Measurements from ENCODE around the gene MYH4.

MYH4 gene

DNA sequence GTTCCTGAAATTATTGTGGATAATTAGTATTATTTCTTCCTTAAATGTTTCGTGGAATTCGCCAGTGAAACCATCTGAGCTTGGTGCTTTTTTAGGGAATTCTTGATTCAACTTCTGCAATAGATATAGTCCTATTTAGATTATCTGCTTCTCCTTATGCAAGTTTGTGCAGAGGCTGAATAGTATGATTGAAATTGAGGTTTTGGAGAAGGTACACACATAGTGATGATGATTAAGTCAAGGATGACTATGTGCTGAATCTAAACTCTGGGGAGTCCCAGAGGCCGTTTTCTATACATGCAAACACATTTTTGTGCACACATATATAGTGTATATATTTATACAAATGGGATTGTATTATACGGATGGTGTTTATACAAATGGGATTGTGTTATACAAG is 5.2 kb upstream of the MYH4 start:
- H3K36me3 ChIP-seq (ENCODE audit: control insufficient read depth in 2 of 2, insufficient read depth in 2 of 2, low read length in 2 of 2): no peaks in the 10 kb centered on the region
- no peaks in the 10 kb centered on the region for H3K9me3 ChIP-seq (ENCODE audit: control insufficient read depth in 2 of 2, low read length in 2 of 2)
- no peak overlapping the region for H3K9ac ChIP-seq (ENCODE audit: low read depth in 1 of 2, low read length in 2 of 2)
- no peak overlapping the region for H3K27ac ChIP-seq (ENCODE audit: low read depth in 2 of 2, low read length in 2 of 2)
- H3K4me3 ChIP-seq (ENCODE audit: low read length in 2 of 2): no peak overlapping the region
- H3K27me3 ChIP-seq (ENCODE audit: control insufficient read depth in 2 of 2, insufficient read depth in 2 of 2, low read length in 2 of 2): no peaks in the 10 kb centered on the region
- no peaks in the 10 kb centered on the region for H3K4me1 ChIP-seq (ENCODE audit: control insufficient read depth in 2 of 2, insufficient read depth in 2 of 2, low read length in 2 of 2)

DNA sequence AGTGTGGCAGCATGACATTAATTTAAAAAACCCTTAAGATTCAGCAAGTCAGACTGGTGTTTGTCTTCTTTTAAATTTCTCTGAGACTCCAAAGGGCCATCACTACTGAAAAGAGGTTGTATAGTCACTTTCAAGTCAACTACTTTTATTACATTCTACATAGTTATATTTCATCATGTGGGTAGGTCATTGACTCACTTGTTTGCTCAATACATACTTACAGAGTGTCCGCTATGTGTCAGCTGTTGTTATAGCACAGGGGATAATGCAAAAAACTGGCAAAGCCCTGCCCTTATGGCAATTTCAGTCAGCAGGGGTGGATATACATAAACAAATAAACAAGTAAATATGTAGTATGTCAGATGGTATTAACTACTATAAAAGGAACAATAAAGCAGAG is 2.5 kb upstream of the MYH4 start:
- Histone ChIP-seq H3K27ac (ENCODE audit: low read depth in 2 of 2, low read length in 2 of 2) (no peak overlapping the region), H3K9ac (ENCODE audit: low read depth in 1 of 2, low read length in 2 of 2) (no peak overlapping the region), H3K4me1 (ENCODE audit: control insufficient read depth in 2 of 2, insufficient read depth in 2 of 2, low read length in 2 of 2) (no peaks in the 10 kb centered on the region), H3K36me3 (ENCODE audit: control insufficient read depth in 2 of 2, insufficient read depth in 2 of 2, low read length in 2 of 2) (no peaks in the 10 kb centered on the region), H3K9me3 (ENCODE audit: control insufficient read depth in 2 of 2, low read length in 2 of 2) (no peaks in the 10 kb centered on the region), H3K4me3 (ENCODE audit: low read length in 2 of 2) (no peak overlapping the region), H3K27me3 (ENCODE audit: control insufficient read depth in 2 of 2, insufficient read depth in 2 of 2, low read length in 2 of 2) (no peaks in the 10 kb centered on the region)

DNA sequence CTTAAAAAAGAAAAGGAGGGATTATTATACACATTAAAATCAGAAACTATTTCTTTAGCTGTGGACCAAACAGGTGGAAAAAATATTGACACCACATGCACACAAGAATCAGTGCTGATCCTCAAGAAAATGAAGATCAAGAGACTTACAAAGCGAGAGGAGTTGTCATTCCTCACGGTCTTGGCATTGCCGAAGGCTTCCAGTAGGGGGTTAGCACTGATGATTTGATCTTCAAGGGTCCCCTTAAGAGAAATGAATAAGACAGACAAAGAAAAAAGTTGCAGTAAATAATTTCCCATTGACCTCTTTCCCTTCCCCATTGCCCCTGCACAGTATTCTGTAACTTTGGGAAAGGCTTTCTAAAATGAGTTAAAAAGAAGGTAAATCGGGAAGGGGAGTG is 6.0 kb downstream of the MYH4 start:
- Histone ChIP-seq H3K9me3 (ENCODE audit: control insufficient read depth in 2 of 2, low read length in 2 of 2) (no peaks in the 10 kb centered on the region), H3K4me1 (ENCODE audit: control insufficient read depth in 2 of 2, insufficient read depth in 2 of 2, low read length in 2 of 2) (no peaks in the 10 kb centered on the region), H3K27me3 (ENCODE audit: control insufficient read depth in 2 of 2, insufficient read depth in 2 of 2, low read length in 2 of 2) (no peaks in the 10 kb centered on the region), H3K36me3 (ENCODE audit: control insufficient read depth in 2 of 2, insufficient read depth in 2 of 2, low read length in 2 of 2) (no peaks in the 10 kb centered on the region), H3K4me3 (ENCODE audit: low read length in 2 of 2) (no peak overlapping the region), H3K9ac (ENCODE audit: low read depth in 1 of 2, low read length in 2 of 2) (no peak overlapping the region), H3K27ac (ENCODE audit: low read depth in 2 of 2, low read length in 2 of 2) (no peak overlapping the region)

DNA sequence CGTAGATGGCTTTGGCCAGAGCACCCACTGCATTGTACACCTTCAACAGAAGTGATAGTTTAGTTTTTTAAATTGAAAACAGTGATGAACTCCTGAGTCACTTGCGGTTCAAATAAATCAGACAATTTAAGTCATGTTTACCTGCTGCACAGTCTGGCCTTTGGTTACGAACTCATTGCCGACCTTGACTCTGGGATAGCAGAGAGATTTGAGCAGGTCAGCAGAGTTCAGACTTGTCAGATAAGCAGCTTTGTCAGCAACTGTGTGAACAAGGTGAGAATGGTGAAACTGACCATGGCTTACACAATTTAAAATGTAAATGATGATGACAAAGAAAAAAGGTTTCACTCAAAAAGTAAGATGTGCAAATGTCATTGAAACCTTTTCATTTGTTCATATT is 9.3 kb downstream of the MYH4 start:
- Histone ChIP-seq H3K9me3 (ENCODE audit: control insufficient read depth in 2 of 2, low read length in 2 of 2) (no peaks in the 10 kb centered on the region), H3K27me3 (ENCODE audit: control insufficient read depth in 2 of 2, insufficient read depth in 2 of 2, low read length in 2 of 2) (no peaks in the 10 kb centered on the region), H3K27ac (ENCODE audit: low read depth in 2 of 2, low read length in 2 of 2) (no peak overlapping the region), H3K9ac (ENCODE audit: low read depth in 1 of 2, low read length in 2 of 2) (no peak overlapping the region), H3K4me1 (ENCODE audit: control insufficient read depth in 2 of 2, insufficient read depth in 2 of 2, low read length in 2 of 2) (peaks cover 0 to 2% of the 10 kb centered on the region in 2 donors), H3K4me3 (ENCODE audit: low read length in 2 of 2) (no peak overlapping the region), H3K36me3 (ENCODE audit: control insufficient read depth in 2 of 2, insufficient read depth in 2 of 2, low read length in 2 of 2) (no peaks in the 10 kb centered on the region)

DNA sequence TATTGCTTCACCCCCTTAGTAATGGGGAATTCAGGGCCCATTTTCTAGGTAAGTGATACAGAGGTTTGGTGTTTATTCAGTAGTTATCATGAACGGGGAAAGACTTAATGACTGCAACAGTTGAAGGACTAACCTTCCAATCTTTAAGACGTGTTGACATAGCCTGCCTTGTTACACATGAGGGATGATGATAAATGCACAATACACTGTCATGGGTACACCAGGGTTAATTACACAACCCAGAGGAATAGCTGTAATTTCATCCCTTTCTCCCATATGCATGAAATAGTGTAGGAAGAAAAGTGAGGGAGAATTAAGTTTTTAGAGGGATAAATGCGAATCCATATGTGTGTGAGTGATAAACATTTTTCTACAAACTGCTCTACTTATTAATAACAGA is 10.7 kb downstream of the MYH4 start:
- H3K9me3 ChIP-seq (ENCODE audit: control insufficient read depth in 2 of 2, low read length in 2 of 2): no peaks in the 10 kb centered on the region
- no peak overlapping the region for H3K27ac ChIP-seq (ENCODE audit: low read depth in 2 of 2, low read length in 2 of 2)
- no peak overlapping the region for H3K9ac ChIP-seq (ENCODE audit: low read depth in 1 of 2, low read length in 2 of 2)
- no peaks in the 10 kb centered on the region for H3K36me3 ChIP-seq (ENCODE audit: control insufficient read depth in 2 of 2, insufficient read depth in 2 of 2, low read length in 2 of 2)
- peaks cover 0 to 2% of the 10 kb centered on the region in 2 donors for H3K4me1 ChIP-seq (ENCODE audit: control insufficient read depth in 2 of 2, insufficient read depth in 2 of 2, low read length in 2 of 2)
- no peak overlapping the region for H3K4me3 ChIP-seq (ENCODE audit: low read length in 2 of 2)
- H3K27me3 ChIP-seq (ENCODE audit: control insufficient read depth in 2 of 2, insufficient read depth in 2 of 2, low read length in 2 of 2): no peaks in the 10 kb centered on the region

DNA sequence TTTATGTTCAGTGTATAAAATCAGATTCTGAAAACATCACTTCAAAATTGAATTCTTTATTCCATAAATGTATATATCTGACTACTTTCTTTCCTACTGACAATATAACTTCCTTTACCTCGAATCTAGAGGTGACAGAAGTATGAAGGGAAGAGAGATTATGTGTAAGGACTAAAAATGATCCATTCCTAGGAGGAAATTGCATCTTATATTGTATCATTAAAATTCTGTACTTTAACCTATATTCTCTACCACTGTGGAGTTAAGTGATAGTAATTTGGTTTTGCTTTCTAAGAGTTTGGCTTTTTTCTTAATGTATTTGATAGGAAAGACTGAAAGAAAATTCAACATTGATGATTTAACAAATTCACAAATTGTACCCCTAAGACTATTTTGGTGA is 11.4 kb downstream of the MYH4 start:
- no peak overlapping the region for H3K9ac ChIP-seq (ENCODE audit: low read depth in 1 of 2, low read length in 2 of 2)
- H3K27me3 ChIP-seq (ENCODE audit: control insufficient read depth in 2 of 2, insufficient read depth in 2 of 2, low read length in 2 of 2): no peaks in the 10 kb centered on the region
- no peak overlapping the region for H3K4me3 ChIP-seq (ENCODE audit: low read length in 2 of 2)
- peaks cover 0 to 2% of the 10 kb centered on the region in 2 donors for H3K4me1 ChIP-seq (ENCODE audit: control insufficient read depth in 2 of 2, insufficient read depth in 2 of 2, low read length in 2 of 2)
- H3K9me3 ChIP-seq (ENCODE audit: control insufficient read depth in 2 of 2, low read length in 2 of 2): no peaks in the 10 kb centered on the region
- no peak overlapping the region for H3K27ac ChIP-seq (ENCODE audit: low read depth in 2 of 2, low read length in 2 of 2)
- H3K36me3 ChIP-seq (ENCODE audit: control insufficient read depth in 2 of 2, insufficient read depth in 2 of 2, low read length in 2 of 2): no peaks in the 10 kb centered on the region

DNA sequence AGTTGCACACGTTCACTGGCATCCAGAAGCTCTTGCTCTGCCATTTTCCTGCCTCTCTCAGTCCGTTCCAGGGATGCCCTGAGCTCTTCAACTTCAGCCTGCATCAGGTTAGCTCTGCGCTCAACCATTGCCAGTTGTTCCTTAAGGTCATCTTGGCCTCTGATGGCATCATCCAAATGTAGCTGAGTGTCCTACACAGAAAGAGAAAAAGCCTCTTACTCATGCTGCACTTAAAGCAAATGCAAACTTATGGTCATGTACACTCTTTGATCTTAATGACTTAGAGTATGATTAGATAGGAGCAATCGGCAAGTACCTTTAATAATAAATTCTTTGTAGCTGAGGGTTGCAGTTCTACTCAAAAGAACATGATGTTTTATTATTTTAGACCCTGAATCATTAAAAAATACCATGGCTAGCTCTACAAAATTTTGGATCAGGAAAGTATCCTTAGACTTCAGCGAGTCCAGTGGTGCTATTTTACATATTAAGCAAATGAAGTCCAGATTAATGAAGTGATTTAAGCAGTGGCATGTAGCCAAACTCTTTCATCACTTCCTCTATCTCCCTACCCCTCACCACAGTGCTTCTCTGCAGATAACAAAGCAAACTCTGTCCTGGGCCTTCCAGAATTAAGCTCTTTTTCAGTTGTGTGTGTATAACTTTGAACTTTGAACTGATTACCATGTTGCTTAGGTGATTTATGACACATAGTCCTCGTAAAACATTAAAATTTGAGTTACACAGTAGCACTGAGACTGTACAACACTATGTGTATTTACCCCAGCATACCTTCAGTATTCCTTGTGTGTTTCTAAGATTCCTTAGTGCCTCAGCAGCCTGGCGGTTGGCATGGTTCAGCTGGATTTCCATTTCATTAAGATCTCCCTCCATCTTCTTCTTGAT is 22.1 kb downstream of the MYH4 start:
- H3K4me1 ChIP-seq (ENCODE audit: control insufficient read depth in 2 of 2, insufficient read depth in 2 of 2, low read length in 2 of 2): peaks cover 2 to 10% of the 10 kb centered on the region in 2 donors
- no peaks in the 10 kb centered on the region for H3K27me3 ChIP-seq (ENCODE audit: control insufficient read depth in 2 of 2, insufficient read depth in 2 of 2, low read length in 2 of 2)
- H3K4me3 ChIP-seq (ENCODE audit: low read length in 2 of 2): peak overlapping the region; percentile 36 to 48
- no peaks in the 10 kb centered on the region for H3K9me3 ChIP-seq (ENCODE audit: control insufficient read depth in 2 of 2, low read length in 2 of 2)
- H3K36me3 ChIP-seq (ENCODE audit: control insufficient read depth in 2 of 2, insufficient read depth in 2 of 2, low read length in 2 of 2): no peaks in the 10 kb centered on the region
- H3K9ac ChIP-seq (ENCODE audit: low read depth in 1 of 2, low read length in 2 of 2): no peak overlapping the region
- H3K27ac ChIP-seq (ENCODE audit: low read depth in 2 of 2, low read length in 2 of 2): peak overlapping the region; percentile 30 to 58

DNA sequence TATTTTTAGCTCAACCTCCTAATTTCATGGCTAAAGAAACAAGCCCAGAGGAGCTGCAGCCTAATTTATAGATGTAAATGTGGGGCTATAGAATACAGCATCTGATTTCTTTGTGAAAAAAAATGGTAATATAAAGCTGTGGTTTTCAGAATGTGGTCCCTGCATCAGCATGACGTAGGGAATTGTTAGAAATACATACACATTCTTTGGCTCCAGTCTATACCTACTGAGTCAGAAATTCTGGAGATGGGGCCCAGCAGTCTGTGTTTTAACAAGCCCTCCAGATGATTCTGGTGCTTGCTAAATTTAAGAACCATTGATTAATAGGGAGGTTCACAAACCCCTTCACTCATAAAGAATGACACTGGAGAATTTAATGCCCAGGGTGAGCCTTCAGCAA is 29.5 kb downstream of the MYH4 start:
- Histone ChIP-seq H3K9ac (ENCODE audit: low read depth in 1 of 2, low read length in 2 of 2) (no peak overlapping the region), H3K4me1 (ENCODE audit: control insufficient read depth in 2 of 2, insufficient read depth in 2 of 2, low read length in 2 of 2) (no peaks in the 10 kb centered on the region), H3K27ac (ENCODE audit: low read depth in 2 of 2, low read length in 2 of 2) (no peak overlapping the region), H3K9me3 (ENCODE audit: control insufficient read depth in 2 of 2, low read length in 2 of 2) (no peaks in the 10 kb centered on the region), H3K36me3 (ENCODE audit: control insufficient read depth in 2 of 2, insufficient read depth in 2 of 2, low read length in 2 of 2) (no peaks in the 10 kb centered on the region), H3K4me3 (ENCODE audit: low read length in 2 of 2) (no peak overlapping the region), H3K27me3 (ENCODE audit: control insufficient read depth in 2 of 2, insufficient read depth in 2 of 2, low read length in 2 of 2) (no peaks in the 10 kb centered on the region)

DNA sequence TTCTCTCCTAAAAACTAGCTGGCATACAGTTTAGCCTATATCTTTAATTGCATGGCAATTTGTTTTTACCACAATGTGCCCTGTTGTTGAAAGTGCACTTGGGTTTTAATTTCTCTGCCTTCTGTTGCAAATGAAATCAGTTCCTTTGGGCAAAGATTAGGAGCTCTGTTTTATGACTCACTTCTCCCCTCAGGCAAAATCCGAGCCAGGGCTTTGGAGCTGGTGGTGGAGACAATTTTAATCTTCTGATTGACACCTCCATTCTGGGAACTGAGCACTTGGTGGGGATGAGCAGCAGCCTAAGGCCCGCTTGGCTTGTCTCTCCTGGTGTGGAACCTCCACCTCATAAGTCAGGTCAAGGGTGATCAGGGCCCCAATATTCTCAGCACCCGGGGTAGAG is 34.3 kb downstream of the MYH4 start:
- no peak overlapping the region for H3K27ac ChIP-seq (ENCODE audit: low read depth in 2 of 2, low read length in 2 of 2)
- H3K27me3 ChIP-seq (ENCODE audit: control insufficient read depth in 2 of 2, insufficient read depth in 2 of 2, low read length in 2 of 2): no peaks in the 10 kb centered on the region
- no peaks in the 10 kb centered on the region for H3K36me3 ChIP-seq (ENCODE audit: control insufficient read depth in 2 of 2, insufficient read depth in 2 of 2, low read length in 2 of 2)

DNA sequence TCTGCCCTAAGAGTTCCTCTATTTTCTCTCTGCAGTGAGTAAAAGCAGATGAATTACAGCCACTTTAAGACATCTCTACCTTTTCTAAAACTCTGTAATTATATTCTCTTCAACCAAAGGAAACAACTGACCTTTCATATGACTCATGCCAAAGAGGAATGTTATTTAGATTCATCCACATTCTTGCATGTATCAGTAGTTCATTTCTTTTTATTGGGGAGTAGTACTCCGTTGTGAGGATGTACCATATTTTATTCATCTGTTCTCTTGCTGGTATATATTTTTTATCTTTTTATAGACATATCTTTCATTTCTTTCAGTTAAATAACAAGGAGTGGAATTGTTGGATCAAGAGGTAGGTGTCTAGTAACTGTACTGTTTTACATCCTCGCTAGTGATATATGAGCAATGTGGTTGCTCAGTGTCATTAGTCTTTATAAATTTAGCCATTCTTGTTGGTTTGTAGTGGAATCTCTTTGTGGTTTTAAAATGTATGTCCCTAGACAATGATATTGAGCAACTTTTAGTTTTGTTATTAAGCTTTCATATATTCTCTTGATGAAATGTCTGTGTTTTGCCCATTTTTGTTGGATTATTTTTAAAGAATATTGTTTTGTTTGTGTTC is 39.8 kb downstream of the MYH4 start:
- H3K27ac ChIP-seq (ENCODE audit: low read depth in 2 of 2, low read length in 2 of 2): no peak overlapping the region
- H3K9ac ChIP-seq (ENCODE audit: low read depth in 1 of 2, low read length in 2 of 2): no peak overlapping the region
- no peaks in the 10 kb centered on the region for H3K4me1 ChIP-seq (ENCODE audit: control insufficient read depth in 2 of 2, insufficient read depth in 2 of 2, low read length in 2 of 2)
- H3K36me3 ChIP-seq (ENCODE audit: control insufficient read depth in 2 of 2, insufficient read depth in 2 of 2, low read length in 2 of 2): no peaks in the 10 kb centered on the region
- H3K4me3 ChIP-seq (ENCODE audit: low read length in 2 of 2): no peak overlapping the region
- no peaks in the 10 kb centered on the region for H3K27me3 ChIP-seq (ENCODE audit: control insufficient read depth in 2 of 2, insufficient read depth in 2 of 2, low read length in 2 of 2)
- no peaks in the 10 kb centered on the region for H3K9me3 ChIP-seq (ENCODE audit: control insufficient read depth in 2 of 2, low read length in 2 of 2)

More for the DNA sequence above, 34.3 kb downstream of the MYH4 start:
- Histone ChIP-seq H3K9ac (ENCODE audit: low read depth in 1 of 2, low read length in 2 of 2) (no peak overlapping the region), H3K4me3 (ENCODE audit: low read length in 2 of 2) (no peak overlapping the region), H3K9me3 (ENCODE audit: control insufficient read depth in 2 of 2, low read length in 2 of 2) (no peaks in the 10 kb centered on the region), H3K4me1 (ENCODE audit: control insufficient read depth in 2 of 2, insufficient read depth in 2 of 2, low read length in 2 of 2) (no peaks in the 10 kb centered on the region)
